EL (cell line): ENCODE data around the gene CCDC92B.

Source experiments
- DNase-seq: peaks from one replicate; pipeline ENCODE4 v3.0.0-alpha.2; 2016

Gene CCDC92B

GRCh38 chr17:2777242-2777867 is 27.9 kb upstream of the CCDC92B start:
- DNase-seq: no peak

- DNase-seq: no peak
These were observed 27.3 kb upstream of the CCDC92B start for GRCh38 chr17:2776589-2777241.

GRCh38 chr17:2775206-2775605 is 25.8 kb upstream of the CCDC92B start:
- DNase-seq: no peak

- no peak for DNase-seq
These were observed 20.7 kb upstream of the CCDC92B start for GRCh38 chr17:2770129-2770528.

GRCh38 chr17:2758870-2759269 is 9.4 kb upstream of the CCDC92B start:
- DNase-seq: no peak

GRCh38 chr17:2755891-2756724 is 6.7 kb upstream of the CCDC92B start:
- DNase-seq: no peak

- no peak for DNase-seq
These were observed 2.0 kb upstream of the CCDC92B start for GRCh38 chr17:2751491-2751890.

GRCh38 chr17:2750721-2751120 is 1.3 kb upstream of the CCDC92B start:
- no peak for DNase-seq

- peak; percentile 60 for DNase-seq
These were observed 331 bp upstream of the CCDC92B start for GRCh38 chr17:2749784-2750181.

- DNase-seq: no peak
These were observed 4.0 kb downstream of the CCDC92B start for GRCh38 chr17:2745317-2746037.

- no peak for DNase-seq
These were observed 11.8 kb downstream of the CCDC92B start for GRCh38 chr17:2737693-2738092.

GRCh38 chr17:2736956-2737355 is 12.5 kb downstream of the CCDC92B start:
- no peak for DNase-seq

GRCh38 chr17:2735896-2736295 is 13.6 kb downstream of the CCDC92B start:
- DNase-seq: no peak

- no peak for DNase-seq
These were observed 14.5 kb downstream of the CCDC92B start for GRCh38 chr17:2734939-2735338.

- no peak for DNase-seq
These were observed 17.6 kb downstream of the CCDC92B start for GRCh38 chr17:2731807-2732206.

- no peak for DNase-seq
These were observed 18.6 kb downstream of the CCDC92B start for GRCh38 chr17:2730764-2731353.

- peak; percentile 29 for DNase-seq
These were observed 24.7 kb downstream of the CCDC92B start for GRCh38 chr17:2724784-2725164.

- DNase-seq: no peak
These were observed 25.3 kb downstream of the CCDC92B start for GRCh38 chr17:2723997-2724783.

- peak; percentile 13 for DNase-seq
These were observed 25.9 kb downstream of the CCDC92B start for GRCh38 chr17:2723505-2723996.

GRCh38 chr17:2722611-2723010 is 26.8 kb downstream of the CCDC92B start:
- no peak for DNase-seq

GRCh38 chr17:2721603-2722002 is 27.8 kb downstream of the CCDC92B start:
- no peak for DNase-seq

GRCh38 chr17:2719861-2720260 is 29.6 kb downstream of the CCDC92B start:
- DNase-seq: no peak
